Stimulated activated CD8-positive, alpha-beta memory T cell treated with anti-CD3 and anti-CD28 coated beads, Interleukin-4, amount 100 ng/mL, for 48 hours (primary cell): ENCODE results near the gene GRM8.

Experiments
- DNase-seq: peaks from one replicate; pipeline ENCODE4 v3.0.0-alpha.2; 2020

GRM8 gene

GRCh38 chr7:126656165-126656564 lies 596.6 kb downstream of the GRM8 start:
- no peak for DNase-seq

GRCh38 chr7:126637538-126637937 lies 615.2 kb downstream of the GRM8 start:
- DNase-seq, result no peak

- DNase-seq, result no peak
These were observed 617.2 kb downstream of the GRM8 start for GRCh38 chr7:126635545-126635944.

- DNase-seq, result no peak
These were observed 644.4 kb downstream of the GRM8 start for GRCh38 chr7:126608339-126608776.

GRCh38 chr7:126606331-126606730 lies 646.4 kb downstream of the GRM8 start:
- no peak for DNase-seq

GRCh38 chr7:126605553-126605952 lies 647.2 kb downstream of the GRM8 start:
- no peak for DNase-seq

GRCh38 chr7:126605056-126605455 lies 647.7 kb downstream of the GRM8 start:
- DNase-seq, result no peak

- no peak for DNase-seq
These were observed 663.6 kb downstream of the GRM8 start for GRCh38 chr7:126589068-126589684.

- DNase-seq, result no peak
These were observed 674.4 kb downstream of the GRM8 start for GRCh38 chr7:126578338-126578737.

GRCh38 chr7:126574276-126575250 lies 678.2 kb downstream of the GRM8 start:
- no peak for DNase-seq

- no peak for DNase-seq
These were observed 681.9 kb downstream of the GRM8 start for GRCh38 chr7:126570845-126571244.

GRCh38 chr7:126569402-126569801 lies 683.3 kb downstream of the GRM8 start:
- no peak for DNase-seq

GRCh38 chr7:126557271-126557670 lies 695.5 kb downstream of the GRM8 start:
- DNase-seq, result no peak

- DNase-seq, result no peak
These were observed 711.3 kb downstream of the GRM8 start for GRCh38 chr7:126541406-126541805.

- DNase-seq, result no peak
These were observed 717.6 kb downstream of the GRM8 start for GRCh38 chr7:126535176-126535575.

- DNase-seq, result no peak
These were observed 719.0 kb downstream of the GRM8 start for GRCh38 chr7:126533715-126534114.

GRCh38 chr7:126529833-126530232 lies 722.9 kb downstream of the GRM8 start:
- no peak for DNase-seq

- DNase-seq, result no peak
These were observed 723.5 kb downstream of the GRM8 start for GRCh38 chr7:126529254-126529653.

- no peak for DNase-seq
These were observed 726.8 kb downstream of the GRM8 start for GRCh38 chr7:126525906-126526305.

- DNase-seq, result no peak
These were observed 727.8 kb downstream of the GRM8 start for GRCh38 chr7:126524967-126525366.

- no peak for DNase-seq
These were observed 741.7 kb downstream of the GRM8 start for GRCh38 chr7:126511046-126511445.

GRCh38 chr7:126501617-126502016 lies 751.1 kb downstream of the GRM8 start:
- no peak for DNase-seq

- DNase-seq, result no peak
These were observed 753.3 kb downstream of the GRM8 start for GRCh38 chr7:126499481-126499880.

- DNase-seq, result no peak
These were observed 757.0 kb downstream of the GRM8 start for GRCh38 chr7:126495733-126496132.
